Amygdala (tissue), 56 donors: Measurements from ENCODE around the gene SOX12.
"Not testable (repeated sequence)": the region's sequence is repeated elsewhere in the genome, so short reads cannot be mapped to it uniquely, and the experiment has no call there.

ENCODE experiments used
- DNase-seq, 56 donors: peaks; one replicate each; lab custom pipeline; 2025; lab: John Stamatoyannopoulos, UW

The SOX12 gene

DNA sequence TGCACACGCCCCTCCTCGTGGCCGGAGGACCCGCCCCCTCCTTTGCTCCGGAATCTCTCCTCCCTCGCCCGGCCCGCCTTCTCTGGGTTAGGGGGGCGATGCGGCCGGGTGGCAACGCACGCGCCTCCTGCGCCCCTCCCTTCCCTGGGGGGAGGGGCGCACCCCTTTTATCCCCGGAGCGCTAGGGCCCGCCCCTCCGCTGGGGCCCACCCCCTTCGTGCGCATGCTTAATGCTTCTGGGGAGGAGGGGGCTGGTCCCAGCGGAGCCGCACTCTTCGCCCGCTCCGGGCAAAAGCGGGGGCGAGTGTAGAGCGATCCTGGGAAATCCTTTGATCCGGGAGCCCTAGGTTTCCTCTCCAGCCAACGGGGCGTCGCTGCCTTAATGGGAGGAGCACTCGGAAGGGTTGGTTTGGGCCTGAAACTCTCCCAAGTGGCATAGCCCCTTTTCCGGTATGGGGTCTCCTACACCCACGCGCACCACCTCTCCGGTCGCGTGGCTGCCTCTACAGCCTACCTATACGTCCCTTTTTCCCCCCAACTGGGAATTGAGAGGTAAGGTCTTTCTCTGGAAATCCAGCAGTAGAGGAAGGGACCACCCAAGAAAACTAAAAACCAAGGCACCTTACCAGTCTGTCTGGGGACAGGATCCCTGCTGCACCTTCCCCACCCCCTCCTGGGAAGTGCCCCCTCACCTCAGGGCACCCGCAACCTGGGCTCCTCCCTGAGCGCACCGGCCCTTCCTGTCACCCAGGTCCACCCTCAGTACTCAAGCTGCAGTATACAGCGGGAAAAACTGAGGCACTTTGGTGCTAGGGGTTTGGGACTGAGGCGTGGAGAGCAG, 2.1 kb downstream of the SOX12 start:
- DNase-seq = peak in 53 of 56 donors; percentile 27 to 96 (median 78)

DNA sequence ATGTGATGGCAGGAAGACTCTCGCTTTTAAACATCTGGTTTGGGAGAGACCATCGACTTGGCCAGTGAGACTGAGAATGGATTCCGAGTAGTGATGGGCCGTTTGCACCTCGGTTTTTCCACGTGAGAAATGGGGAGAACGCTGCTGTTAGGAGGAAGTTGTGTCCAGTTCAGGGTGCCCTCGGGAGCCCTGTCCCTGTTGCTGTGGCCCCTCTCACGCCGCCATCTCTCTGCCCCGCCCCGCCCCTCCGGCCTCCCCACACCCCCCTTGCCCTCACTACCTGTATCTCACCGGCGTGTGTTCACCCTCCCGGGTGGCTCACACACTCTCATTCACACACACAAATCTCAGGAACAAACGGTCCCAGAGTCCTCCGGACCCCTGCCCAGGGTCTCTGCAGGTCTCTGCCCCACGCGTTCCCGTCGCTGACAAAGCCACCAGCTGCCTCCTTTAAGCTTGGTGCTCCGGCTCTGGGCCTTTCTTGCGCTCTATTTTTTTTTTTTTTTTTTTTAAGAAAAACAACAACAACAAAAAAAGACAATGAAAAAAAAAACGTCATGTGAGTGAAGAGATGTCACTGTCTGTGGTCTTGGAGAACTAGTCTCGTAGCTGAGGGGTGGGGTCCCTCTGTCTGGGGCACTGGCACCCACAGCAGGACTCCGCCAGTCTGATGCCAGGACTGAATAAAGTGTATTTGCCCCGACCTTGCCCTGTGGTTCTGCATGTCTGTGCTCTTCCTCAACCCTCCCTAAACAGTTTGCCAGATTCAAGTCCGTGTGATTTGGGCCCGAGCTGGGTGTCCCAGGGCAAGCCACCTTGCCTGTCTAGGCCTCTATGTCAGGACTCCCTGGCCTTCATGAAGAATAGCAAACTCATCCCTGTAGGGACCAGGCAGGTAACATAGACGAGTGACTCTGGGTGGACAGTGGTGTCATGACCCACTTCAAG, 2.9 kb downstream of the SOX12 start:
- DNase-seq = no peak

DNA sequence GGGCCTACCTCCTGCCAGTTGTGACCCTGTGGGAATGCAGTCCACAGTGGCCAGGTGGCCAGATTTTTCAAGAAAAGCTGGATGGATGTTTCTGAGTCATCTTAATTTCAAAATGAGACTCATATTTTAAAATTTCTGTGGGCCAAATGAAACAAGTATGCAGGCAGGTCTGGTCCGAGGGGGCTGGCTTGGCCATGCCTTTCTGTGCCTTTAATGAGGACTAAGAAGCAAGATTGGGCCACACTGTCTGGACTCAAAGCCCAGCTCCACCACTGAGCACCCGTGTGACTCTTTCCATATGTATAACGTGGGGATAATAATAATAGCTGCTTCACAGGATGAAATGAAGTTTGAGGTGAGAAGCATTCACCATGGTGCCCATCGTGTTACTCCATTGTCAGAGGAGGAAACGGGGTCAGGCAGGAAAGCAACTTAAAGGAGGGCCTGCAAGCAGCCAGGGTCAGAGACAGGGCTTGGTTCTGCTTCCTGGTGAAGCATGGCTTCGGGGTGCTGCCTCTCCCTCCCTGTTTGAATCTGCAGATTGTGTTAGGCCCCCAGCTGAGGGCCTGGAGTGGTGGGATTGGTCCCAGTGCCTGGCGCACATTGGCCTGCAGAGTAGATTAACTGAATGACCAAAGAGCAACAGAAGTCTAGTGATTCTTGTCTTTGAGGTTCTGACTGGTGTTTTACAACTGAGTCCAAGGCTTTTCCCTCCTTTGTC, 3.8 kb downstream of the SOX12 start:
- no peak for DNase-seq

DNA sequence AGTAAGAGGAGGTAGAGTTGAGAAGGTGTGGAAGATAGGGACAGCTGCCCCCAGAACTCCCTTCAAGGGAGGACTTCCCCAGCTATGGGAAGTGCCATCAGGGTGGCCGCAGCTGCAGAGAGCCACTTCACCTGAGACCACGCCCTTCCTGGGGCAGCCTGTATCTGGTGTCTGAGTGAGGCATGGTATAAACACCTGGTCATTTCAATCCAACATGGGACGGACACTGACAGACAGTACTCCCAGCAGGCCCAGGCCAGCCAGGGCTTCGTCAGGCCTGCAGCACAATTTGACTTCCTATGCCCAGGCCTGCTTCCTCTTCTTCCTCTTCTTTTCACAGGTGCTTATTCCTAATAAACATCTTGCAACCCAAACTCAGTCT, 4.5 kb downstream of the SOX12 start:
- no peak for DNase-seq

DNA sequence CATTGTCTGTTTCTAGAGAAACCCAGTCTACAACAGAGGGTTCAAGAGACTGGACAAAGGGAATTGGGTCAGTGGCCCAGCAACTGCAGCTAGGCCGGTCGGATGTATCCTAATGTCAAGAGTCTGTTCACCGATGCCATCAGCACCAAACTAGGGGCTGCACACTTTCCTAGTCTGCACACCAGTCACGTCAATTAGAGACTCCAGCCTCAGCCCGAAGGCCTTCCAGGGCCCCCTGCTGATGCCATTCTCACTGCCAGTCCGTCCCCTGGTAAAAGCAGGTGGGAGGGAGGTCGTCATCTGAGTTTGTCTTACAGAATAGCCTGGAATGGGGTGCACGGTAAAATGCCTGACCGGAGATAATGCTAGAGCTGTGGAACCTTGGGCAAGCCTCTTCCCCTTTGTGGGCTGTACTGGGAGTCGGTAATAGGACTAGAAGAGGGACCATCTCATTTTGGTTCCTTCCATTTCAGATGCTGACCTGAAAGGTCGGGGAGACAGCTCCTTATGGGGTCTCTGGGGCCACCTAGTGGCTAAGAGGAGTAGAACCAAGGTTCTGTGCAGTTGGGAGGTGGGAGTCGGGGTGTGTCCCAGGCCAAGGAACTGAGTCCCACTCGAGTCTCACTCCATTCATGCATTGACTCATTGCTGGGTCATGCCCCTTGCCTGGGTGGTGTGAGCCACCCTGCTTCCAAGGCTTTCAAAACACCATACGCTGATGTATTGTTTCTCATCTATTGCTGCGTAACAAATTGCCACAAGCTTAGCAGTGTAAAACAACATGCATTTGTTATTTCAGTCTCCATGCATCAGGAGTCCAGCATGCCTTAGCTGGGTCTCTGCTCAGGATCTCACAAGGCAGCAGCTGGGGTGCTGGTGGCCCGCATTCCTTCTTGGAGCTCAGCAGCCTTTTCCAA, 5.1 kb downstream of the SOX12 start:
- peak in 37 of 56 donors; percentile 13 to 70 (median 35) for DNase-seq

DNA sequence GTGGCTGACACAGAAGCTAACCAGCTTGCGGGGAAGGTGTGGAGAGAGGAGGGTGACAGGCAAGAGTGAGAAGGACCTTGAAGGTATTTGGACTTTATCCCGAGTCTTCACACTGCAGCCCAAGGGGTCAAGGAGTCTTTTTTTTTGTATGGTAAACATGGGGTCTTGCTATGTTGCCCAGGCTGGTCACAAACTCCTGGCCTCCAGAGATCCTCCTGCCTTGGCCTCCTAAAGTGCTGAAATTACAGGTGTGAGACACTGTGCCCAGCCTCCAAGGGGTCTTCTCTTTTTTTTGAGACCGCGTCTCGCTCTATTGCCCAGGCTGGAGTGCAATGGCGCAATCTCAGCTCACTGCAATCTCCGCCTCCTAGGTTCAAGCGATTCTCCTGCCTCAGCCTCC, 9.2 kb downstream of the SOX12 start:
- DNase-seq = no peak

DNA sequence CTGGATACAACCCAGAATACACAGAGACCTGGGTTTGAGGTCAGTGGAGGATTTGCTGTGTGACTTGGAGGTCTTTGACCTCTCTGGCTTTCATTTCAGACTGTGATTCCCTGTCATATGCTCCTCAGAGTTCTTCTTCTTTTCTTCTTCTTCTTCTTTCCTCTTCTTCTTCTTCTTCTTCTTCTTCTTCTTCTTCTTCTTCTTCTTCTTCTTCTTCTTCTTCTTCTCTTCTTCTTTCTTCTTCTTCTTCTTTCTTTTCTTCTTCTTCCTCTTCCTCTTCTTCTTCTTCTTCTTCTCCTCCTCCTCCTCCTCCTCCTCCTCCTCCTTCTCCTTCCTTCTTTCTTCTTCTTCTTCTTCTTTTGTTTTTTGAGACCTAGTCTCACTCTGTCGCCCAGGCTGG, 10.7 kb downstream of the SOX12 start:
- not testable (repeated sequence) for DNase-seq

DNA sequence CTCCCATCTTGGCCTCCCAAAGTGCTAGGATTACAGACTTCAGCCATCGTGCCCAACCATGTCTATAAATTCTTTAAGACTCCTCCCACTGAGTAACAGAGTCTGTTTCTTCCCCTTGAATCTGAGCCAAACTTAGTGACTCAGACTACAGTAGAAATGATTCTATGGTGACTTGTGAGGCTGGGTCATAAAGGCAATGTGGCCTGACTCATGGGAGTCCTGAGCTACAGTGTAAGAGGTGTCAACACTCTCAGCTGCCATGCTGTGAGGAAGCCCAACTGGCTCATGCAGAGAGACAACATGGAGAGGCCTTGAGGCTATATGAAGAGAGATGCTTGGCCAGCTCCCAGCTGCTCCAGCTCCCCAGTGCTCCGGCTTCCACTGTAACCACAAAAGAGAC, 16.3 kb downstream of the SOX12 start:
- DNase-seq = no peak

DNA sequence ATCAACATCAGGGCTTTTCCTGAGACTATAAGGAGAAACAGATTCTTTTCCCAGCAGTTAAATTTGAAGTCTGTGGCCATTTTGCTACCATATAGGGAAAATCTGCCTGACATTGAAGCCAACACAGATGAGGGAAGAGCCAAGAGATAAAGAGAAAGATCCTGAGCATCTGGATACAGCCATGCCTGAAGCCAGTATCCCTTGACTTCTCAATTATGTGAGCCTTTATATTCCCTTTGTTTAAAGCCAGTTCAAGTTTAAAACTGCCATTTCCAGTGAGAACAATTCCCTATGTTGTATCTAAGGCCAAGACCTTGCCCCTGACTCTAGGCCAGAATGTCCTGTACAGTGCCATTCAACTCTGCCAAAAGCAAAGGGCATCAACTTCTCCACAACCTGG, 17.8 kb downstream of the SOX12 start:
- no peak for DNase-seq

DNA sequence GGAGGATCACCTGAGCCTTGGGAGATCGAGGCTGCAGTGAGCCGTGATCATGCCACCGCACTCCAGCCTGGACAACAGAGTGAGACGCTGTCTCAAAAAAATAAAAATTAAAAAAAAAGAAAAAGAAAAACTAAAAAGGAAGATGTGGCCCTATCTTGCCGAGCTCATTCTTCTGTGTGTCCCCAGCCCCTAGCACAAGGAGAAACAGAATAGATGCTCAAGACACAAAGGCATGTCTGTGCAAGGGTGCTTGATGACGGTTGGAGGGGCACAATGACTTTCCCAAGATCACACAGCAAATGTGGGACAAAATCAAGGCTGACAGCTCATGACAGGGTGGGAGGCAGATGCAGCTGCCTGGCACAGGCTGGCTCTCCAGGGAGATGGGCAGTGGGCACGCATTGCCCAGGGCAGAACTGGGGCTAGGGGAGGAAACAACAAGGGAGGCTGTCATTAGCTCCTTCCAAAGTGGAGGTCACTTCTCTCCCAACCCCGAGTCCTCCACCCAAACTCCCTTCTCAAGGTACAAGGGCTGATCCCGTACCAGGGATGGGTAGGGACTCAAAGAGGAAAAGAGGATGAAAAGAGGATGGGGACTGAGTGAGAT, 20.8 kb downstream of the SOX12 start:
- DNase-seq = no peak

DNA sequence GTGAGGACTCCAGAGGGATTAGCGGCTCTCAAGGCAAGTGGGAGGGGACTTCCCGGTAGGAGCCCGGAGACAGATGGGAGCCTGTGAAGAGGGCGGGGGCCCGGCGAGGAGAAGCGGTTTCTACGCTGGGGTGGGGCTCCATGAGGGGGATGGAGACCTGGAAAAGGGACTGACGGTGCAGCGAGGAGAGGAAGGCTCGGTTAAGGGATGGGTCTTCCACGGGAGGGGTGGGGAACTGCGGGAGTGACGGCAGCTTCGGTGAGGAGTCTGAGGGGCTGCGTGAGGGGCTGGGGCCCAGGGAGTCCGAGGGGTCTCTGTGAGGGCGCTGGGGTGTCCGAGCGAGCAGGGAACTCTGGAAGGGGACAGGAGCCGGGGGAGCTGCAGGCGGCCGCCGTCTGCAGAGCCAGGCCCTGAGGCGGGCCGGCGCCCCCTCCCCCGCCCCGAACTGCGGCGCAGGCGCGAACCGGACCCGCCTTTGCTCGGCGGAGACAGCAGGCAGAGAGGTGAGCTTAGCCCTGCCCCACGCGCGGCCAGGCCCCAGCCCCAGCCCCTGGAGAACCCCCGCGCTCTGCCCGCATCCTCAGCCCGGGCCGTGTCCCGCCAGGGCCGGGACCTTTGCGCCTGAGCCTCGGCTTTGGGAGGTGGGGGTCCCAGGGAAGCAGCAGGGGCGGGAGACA, 21.4 kb downstream of the SOX12 start, which contains the start of gene NRSN2:
TSS of gene NRSN2 (plus strand) at position 472 of the 677 bp plus-strand sequence. CDS start 2,533 bp downstream, outside the sequence.
- peak in 49 of 56 donors; percentile 24 to 81 (median 61) for DNase-seq

DNA sequence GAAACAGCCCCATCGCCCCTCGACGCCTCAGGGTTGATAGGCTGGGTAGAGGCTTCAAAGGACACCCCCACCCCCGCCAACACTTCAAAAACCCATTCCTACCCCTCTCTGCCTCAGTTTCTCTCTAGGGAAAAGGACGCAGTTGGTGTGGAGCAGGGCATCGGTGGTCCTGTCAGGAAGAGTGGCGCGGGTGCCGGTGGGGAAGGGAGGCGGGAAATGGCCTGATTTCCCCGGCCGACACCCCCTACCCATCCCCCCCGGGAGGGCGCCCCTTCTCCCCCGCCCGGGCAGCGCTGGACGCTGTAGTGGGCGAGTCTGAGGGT, 21.9 kb downstream of the SOX12 start:
- DNase-seq = peak in 1 of 56 donors; percentile 71

DNA sequence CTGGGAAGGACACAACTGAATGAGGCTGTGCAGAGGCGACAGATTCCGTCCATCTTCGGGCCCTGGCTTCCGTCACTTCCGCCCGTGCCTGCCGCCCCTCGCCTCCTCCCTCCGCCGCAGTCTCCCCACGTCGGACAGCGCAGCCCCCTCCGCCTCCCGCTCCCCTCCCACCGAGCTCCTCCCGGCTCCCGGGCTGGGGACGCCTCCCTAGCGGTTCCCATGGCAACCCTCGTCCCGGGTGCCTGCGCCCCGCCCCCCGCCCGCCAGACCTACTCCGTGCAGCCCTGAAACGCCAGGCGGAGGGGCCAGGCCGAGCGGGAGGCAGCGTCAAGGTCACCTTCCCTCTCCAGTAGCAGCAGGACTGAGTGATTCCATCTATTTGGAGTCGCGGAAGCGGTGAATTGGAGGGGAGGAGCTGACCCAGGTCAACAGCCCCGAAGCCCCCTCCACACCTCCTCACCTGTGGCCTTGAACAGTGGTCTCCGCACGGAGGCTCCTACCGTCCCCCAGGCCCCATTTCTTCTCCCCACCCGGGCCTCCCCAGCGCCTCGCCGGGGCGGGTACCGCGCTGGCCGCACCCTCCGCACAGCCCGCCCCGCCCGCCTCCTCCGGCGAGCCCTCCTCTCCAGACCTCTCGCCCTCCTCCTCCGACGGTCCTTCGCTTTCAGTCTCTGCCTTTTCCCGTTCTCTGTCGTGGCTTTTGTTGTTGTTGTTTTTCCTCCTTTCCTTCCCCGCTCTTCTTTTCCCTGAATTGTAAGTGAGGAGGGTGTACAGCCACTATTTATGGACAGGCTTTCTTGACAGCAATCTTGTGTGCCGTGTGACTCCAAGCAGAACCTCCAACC, 22.5 kb downstream of the SOX12 start:
- DNase-seq = peak in 55 of 56 donors; percentile 42 to 94 (median 85)

DNA sequence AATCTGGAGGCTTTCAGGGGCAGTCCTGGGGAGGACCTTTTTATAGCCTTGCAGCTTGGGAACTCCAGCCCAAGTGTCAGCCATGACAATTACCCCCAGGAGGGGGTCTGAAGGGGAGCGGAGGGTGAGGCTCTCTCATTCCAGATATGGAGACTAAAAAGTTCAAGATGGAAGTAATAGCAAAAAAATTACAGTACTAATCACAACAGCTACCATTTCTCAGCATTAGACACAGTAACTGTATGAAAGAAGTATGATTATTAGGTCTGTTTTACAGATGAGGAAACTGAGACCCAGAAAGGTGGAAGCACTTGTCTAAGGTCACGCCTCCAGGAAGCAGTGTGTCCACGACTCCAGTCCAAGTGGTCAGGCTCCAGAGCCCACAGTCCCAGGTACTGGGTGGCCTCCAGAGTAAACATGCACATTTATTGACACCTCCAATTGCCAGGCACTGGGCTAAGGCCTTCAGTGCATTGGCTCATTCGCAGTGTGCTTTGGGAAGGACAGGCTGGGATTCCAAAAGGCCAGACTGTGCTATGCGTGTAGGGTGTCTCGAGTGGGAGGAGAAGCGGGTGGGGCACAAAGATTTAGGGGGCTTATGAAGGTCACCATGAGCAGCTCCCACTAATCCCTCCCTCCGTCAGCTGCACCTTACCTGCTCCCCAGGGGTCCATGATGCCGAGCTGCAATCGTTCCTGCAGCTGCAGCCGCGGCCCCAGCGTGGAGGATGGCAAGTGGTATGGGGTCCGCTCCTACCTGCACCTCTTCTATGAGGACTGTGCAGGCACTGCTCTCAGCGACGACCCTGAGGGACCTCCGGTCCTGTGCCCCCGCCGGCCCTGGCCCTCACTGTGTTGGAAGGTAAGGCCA, 23.9 kb downstream of the SOX12 start:
- no peak for DNase-seq

DNA sequence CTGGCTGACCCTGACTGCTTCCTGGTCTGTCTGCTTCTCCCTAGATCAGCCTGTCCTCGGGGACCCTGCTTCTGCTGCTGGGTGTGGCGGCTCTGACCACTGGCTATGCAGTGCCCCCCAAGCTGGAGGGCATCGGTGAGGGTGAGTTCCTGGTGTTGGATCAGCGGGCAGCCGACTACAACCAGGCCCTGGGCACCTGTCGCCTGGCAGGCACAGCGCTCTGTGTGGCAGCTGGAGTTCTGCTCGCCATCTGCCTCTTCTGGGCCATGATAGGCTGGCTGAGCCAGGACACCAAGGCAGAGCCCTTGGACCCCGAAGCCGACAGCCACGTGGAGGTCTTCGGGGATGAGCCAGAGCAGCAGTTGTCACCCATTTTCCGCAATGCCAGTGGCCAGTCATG, 27.8 kb downstream of the SOX12 start:
- DNase-seq = no peak

DNA sequence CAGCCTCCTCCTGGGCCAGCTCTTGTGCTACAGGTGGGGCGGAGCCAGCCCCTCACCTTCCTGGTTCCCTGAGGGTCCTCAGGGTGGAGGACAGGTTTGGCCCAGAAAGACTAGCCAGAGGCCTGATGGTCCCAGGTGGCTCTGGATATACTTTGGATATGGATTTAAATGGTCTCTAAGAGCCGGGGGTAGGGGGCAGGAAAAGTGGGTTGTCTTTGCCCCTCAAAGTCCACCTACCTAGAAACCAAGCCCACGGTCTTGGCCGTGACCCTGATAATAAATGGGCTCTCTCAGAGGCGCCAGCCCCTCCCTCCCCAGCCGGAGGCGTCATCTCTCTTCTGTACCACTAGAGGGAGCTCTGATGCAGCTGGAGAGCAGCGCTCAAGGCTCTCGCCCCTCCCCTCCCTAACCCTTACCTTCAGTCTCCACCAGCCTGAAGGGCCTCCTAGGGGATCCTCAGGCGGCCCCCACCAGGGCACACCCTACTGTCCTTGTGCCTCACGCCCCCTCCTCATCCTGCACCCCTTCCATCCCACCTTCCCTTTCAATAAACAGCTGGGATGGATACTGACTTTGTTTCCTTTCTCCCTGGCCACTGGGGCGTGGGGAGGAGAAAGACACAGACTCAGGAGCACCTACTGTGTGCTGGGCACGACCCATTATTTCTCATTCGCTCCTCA, 29.1 kb downstream of the SOX12 start:
- DNase-seq = peak in 47 of 56 donors; percentile 9 to 78 (median 52)
